Activated CD8-positive, alpha-beta memory T cell treated with anti-CD3 and anti-CD28 coated beads, Interleukin-2, amount 50 U/mL, for 1 hour (primary cell): ENCODE measurements around the gene LRMDA.

Experiments
- DNase-seq: peaks from one replicate; pipeline ENCODE4 v3.0.0-alpha.2; 2020; ENCODE audit errors: extremely low read depth

The LRMDA gene

GRCh38 chr10:75431180-75432111 lies at the start of gene LRMDA:
TSS of gene LRMDA (plus strand) at chr10:75431624.
- no peak for DNase-seq

DNA sequence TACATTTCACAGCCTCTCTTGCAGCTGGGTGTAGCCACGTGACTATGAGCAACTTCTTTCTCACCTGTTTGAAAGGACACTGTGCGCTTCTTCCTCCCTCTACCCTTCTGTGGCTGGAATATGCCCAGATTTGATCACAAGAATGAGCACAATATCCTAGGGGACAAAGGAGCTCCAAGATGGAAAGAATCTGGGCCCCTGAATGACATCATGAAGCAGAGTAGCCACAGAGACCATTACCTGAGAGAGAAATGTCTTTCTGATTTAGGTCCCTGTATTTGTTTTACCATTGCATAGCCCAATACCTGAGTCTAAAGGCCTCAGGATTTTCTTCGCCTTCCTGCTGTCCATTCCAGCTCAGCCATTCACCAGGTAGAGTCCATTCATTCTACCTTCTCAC lies 45.3 kb upstream of the LRMDA start:
- no peak for DNase-seq

- no peak for DNase-seq
Observed at GRCh38 chr10:75388082-75388481, 43.3 kb upstream of the LRMDA start.

GRCh38 chr10:75390178-75390577 lies 41.2 kb upstream of the LRMDA start:
- DNase-seq: no peak

DNA sequence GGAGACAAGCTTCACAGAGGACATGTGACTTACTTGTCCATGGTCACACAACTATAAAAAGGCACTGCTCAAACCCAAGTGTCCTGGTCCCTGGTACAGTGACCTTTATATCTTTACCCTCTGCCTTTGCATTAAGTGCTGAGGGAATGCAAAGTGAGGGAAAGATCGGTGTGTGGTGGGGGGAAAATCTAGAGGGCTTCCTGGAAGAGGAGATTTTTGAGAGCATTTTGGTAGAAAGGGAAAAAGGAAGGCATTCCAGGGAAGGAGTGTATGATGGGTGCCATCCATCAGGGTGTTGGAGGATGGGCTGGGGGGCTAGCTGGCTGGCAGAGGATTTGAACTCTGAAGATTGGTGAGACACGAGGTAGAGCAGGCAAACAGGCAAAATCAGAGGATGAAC lies 39.2 kb upstream of the LRMDA start:
- DNase-seq: no peak

DNA sequence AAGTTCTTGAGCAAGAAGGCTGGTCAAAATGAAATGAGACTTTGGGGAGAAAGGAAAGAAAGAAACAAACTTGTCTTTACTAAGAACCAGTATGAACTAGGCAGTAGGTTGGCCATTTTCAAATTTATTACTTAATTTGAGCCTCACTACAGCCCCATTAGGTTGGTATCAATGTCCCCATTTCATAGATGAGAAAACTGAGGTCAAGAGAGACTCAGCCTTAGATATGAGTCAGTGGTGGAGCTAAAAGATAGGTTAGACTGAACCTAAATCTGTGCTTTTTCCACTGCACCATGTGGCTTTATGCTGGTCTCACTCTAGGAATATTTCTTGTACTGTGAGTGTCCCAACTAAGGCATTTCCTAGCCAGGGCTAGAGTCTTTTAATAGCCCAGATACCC lies 38.7 kb upstream of the LRMDA start:
- DNase-seq: no peak

DNA sequence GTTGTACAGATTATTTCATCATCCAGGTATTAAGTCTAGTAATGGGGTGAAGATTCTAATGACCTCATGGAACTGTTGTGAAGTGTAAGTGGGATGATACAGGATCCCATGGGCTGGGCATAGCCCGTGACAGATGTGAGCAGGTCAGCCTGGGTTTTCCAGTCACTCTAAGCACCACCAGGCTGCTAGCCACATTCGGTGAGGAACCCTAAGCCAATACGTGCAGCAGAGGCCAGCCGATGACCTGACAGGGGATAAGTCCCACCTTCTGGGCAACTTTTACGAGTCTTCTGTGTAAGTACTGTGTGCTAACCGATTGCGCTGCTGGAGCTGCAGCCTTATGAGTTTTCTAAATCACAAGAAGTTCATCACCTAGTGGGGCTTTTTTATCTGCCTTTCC lies 37.2 kb upstream of the LRMDA start:
- DNase-seq: no peak

DNA sequence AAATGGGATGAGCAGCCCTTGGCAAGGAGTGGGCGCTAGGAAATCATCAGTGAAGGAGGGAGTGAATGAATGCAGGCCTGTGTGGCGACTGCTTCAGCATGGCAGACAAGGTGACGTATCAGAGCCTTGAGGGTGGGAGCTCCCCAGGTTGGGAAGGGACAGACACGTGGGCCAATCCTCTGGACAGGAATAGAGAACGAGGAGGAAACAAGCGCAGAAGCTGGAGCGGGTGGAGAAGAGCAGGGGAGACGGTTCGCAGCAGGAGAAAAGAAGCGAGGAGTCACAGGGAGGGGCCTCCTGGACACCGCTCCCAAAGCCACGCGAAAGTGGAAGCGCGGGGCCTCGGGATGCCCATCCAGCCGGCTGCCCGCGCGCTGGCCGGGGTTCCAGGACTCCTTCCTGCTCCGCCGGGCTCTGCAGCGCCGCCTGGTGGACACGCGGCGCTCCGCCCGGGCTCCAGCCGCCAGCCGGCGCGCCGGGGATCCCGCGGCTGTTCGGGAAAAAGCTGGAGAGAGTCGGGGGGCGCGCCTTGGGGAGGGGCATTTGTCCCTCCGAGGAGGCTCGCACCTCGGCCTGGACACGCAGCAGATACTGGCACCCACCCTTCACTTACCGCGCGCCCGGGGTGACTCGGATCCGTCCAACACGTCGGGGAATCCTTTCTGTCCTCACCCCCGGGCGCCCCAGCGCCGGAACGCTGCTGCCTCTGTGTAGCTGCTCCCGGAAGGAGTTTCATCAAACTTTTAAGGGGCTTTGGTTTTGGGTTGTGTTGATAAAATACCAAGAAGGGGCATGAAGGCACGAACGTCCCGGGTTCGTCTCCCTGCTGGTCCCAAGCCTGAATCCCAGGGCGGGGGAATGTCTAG lies 36.1 kb upstream of the LRMDA start:
- DNase-seq: no peak

DNA sequence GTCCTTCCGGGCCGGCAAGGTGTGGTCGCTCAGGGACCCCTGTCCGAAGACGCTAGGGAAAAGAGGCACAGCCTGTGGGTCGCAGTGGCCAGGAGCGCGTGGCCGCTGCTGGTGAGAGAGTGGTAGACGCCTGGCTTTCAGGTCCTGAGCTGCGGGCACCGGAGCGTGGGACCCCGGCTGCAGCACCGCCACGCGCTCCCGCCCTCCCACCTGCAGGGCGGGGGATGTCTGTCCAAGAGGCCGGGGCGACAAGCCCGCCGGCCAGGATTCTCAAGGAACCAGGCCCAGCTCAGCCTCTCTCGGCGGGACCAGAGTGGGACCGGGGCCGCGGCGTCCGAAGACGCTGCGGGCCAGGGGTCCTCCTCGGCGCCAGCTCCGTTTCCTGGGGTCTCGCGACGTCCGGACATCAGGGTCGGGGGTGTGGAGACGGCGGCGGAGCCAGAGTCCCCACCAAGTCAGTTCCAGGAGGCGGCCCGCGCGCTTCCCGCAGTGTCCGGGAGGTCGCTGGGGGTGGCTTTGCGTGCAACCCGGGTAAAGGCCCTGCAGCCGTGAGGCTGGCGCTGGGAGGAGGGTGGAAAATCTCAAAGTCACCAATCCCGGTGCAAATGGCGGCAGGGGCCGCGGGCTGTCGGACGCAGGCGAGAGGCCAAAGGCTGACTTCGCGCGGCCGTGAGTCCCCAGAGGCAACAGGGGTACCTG lies 35.3 kb upstream of the LRMDA start:
- no peak for DNase-seq

DNA sequence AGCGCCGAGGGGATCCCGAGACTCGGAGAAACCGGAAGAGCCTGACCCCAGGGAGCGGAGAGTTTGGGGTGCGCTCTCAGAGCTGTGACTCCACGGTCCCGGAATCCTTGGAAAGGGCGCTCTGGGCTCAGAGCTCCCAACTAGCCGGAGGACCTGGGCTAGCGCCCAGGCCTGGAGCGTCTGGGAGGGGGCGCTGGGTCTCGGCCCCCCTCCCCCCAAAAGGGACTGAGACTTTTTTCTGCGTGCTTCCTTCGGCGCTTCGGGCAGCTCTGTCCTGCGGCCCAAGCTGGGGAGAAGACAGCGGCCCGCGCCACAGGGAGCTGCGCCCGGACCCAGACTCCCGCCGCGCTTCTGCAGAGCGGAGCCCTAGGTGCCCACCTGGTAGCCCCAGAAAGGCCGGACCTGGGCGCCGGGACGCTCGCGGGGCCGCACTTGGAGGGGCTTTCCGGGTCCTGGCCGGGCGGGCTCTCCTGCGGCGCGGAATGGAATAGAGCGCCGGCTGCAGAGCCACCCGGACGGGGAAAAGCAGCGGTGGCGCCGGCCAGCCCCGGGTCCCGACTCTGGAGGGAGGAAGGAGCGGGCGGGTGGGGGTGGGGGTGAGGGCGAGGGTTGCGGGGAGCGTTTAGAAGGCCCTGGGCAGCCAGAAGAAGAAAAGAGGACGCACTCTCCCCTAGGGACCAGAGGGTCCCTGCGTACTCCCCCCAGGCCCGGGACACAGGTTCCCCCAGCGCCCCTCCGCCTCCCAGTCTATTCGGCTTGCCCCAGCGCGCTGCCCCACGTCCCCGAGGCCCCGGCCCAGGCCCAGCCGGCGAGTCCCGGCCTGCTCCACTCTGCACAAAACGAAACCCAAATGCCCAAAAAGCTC lies 34.6 kb upstream of the LRMDA start:
- no peak for DNase-seq

- no peak for DNase-seq
Observed at GRCh38 chr10:75397496-75398199, 33.8 kb upstream of the LRMDA start.

DNA sequence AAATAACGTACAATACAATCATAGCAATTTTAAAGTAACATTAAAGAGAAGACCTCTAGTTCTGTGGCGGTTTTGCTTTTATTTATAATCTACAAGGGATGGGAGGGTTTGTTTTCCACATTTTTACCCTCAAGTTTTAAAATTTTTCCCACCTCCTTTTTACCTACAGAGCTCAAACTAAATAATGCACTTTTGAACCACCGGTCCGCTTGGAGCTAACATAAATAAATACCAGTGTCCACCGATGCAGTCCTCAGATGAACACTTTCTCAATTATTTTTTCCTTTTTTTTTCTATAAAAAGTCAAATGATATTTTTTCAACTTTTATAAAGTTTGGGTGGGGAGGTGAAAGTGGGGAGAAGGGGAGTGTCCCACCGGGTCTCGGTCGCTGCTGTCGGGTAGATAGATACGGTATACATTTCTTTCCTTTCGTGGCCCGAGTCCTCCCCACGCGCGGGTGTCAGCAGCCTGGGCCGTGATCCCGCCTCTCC lies 33.2 kb upstream of the LRMDA start:
- no peak for DNase-seq

DNA sequence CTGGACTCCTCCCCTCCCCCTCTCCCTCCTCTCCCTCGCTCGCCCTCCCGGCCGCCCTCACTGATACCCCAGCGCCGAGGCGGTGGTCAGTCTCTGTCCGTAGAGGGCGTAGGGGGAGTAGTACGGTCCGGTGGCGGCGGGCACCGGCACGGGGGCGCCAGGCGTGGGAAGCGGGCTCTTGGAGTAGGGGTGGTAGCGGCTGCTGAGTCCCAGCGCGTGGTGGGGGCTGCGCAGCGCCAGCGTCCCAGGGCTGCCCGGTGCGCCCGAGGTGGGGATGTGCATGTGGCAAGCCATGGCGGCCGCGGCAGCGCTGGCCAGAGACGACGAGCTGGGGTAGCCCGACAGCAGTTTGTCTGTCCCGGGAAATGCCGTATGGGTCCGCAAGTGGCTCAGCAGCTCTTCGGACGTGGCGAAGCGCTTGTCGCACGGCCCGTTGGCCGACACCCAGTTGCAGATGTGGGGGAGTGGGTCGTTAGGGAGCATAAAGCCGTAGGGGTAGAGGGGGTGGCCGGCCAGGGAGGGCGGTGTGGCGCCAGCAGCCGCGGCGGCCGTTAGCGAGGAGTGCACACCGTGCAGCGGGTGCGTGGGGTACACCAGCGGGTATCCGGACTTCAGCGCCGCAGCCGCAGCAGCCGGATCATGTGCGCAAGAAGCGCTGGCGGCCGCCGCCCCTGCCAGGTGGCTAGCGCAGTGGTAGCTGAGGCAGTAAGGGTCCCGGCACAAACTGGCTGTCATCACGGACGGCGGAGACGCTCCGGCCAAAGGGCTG lies 32.5 kb upstream of the LRMDA start:
- DNase-seq: no peak

GRCh38 chr10:75399461-75400162 lies 31.8 kb upstream of the LRMDA start:
- DNase-seq: no peak

DNA sequence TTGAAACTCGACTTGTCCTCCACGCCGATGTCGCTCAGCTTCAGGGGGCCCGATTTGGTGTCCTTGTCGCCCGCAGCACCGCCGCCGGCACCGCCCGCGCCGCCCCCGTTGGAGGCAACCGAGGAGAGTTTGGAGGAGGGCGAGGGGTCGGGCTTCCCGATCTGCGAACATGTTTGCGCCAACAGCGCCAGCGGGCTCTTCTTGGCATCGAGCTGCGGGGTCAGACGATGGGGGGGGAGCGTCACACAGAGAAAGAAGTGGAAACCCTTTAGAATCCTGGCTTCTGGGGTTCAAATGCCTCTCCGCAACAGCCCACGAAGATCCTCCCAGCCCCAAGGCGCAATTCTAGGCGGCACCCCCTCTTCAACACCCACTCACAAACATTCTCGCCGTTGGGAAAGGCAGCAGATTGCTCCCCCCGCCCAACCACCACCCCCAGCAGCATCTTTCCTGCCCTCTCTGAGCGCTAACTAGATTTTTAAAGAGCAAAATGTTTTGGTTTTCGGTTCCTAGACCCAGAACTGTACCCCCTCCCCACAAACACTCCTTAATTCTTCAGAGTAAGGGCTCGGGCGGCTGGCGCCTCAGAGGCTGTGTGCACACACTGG lies 31.2 kb upstream of the LRMDA start:
- no peak for DNase-seq

DNA sequence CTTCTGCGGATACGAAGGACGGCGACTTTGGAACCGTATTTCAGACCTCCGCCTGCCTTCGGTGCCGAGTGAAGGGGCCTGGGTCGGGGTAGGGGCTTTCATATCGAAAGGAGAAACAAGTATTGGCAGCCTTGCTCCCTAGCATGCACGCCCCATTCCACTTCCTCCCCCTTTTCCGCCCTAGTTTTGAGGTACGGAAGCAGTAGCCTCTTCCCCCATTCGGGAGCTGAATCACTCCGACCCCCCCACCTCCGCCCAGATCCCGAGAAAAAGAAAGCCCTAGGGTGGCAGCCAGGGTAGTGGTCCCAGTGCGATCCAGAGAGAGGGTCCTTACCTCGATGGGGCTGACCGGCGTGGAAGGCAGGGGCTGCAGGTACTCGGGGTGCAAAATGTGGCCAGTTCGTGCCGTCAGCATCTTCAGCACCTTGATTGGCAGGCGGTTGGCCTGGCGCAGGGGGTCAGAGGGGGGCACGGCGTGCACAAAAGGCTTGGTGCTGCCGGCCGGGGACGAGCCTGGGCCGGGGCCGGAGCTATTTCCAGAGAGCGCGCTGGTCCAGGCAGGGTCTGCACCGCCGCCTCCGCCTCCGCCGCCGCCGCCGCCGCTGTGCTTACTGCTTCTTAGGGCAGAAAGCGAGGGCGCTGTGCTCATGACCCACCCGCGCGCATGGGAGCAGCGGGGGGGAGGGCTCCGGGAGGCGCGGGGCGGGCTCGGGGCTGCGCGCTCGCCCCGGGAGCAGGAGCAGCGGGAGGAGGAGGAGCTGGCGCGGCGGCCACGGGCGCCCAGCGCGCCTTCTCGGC lies 30.5 kb upstream of the LRMDA start:
- no peak for DNase-seq

- no peak for DNase-seq
Observed at GRCh38 chr10:75401569-75402485, 29.6 kb upstream of the LRMDA start, which contains the start of gene ZNF503. TSS of gene ZNF503 (minus strand) at chr10:75401764. CDS start at chr10:75401419, 345 bp downstream.
